K562 (cell line): ENCODE measurements around the gene LRP4. TPM values are rescaled to one million over a fixed set of nuclear protein-coding genes. Genes with fewer than 3 reads are reported as not detected.

ENCODE experiments used
- ARHGAP35 ChIP-seq: fragments of 450-650 bp; IDR thresholded peaks from 2 replicates; pipeline ENCODE4 v1.6.1; 2018; ENCODE audit not compliant: partially characterized antibody
- ATF6 ChIP-seq: sonication (generic); formaldehyde crosslinking; IDR thresholded peaks from 2 replicates; pipeline ENCODE4 v1.4.0; 2020; ENCODE audit warnings: mild to moderate bottlenecking, missing genetic modification reagents
- CBX8 ChIP-seq: fragments of 200-600 bp; sonication (generic); IDR thresholded peaks from 2 replicates; pipeline ENCODE4 v1.6.1; 2012; ENCODE audit warnings: borderline replicate concordance, mixed run types, low read depth, mild to moderate bottlenecking, moderate library complexity, mixed read lengths, low read length, control low read depth, inconsistent platforms; ENCODE audit not compliant: poor library complexity, severe bottlenecking; ENCODE audit errors: extremely low read depth
- GATAD2B ChIP-seq: fragments of 450-650 bp; IDR thresholded peaks from 2 replicates; pipeline ENCODE4 v1.6.1; 2017; ENCODE audit warnings: mild to moderate bottlenecking, borderline replicate concordance
- HDAC1 ChIP-seq, 2 experiments: fragments of 450-650 bp; IDR thresholded peaks; 2 replicates each; pipeline ENCODE4 v1.6.1; 2016 to 2017; ENCODE audit warnings: inconsistent platforms in 1 of 2, mild to moderate bottlenecking in 1 of 2, moderate library complexity in 1 of 2
- KLF10 ChIP-seq: fragments of 250-450 bp; sonication (Bioruptor Pico); IDR thresholded peaks from 2 replicates; pipeline ENCODE4 v1.6.1; 2021; ENCODE audit warnings: matching md5 sums
- MCM2 ChIP-seq: fragments of 450-650 bp; IDR thresholded peaks from 2 replicates; pipeline ENCODE4 v1.6.1; 2017; ENCODE audit warnings: low read depth, mild to moderate bottlenecking
- MEIS2 ChIP-seq: fragments of 450-650 bp; IDR thresholded peaks from 2 replicates; pipeline ENCODE4 v1.6.1; 2014; ENCODE audit warnings: mild to moderate bottlenecking; ENCODE audit not compliant: partially characterized antibody
- NONO ChIP-seq, 2 experiments: fragments of 200-400 bp in 1 of 2; fragments of 450-650 bp in 1 of 2; formaldehyde crosslinking in 1 of 2; IDR thresholded peaks; 2 replicates each; pipeline ENCODE4 v1.6.1; 2017; ENCODE audit warnings: low read depth in 2 of 2, mild to moderate bottlenecking in 2 of 2, moderate library complexity in 2 of 2, low read length in 1 of 2
- NR2F6 ChIP-seq: fragments of 450-650 bp; formaldehyde crosslinking; IDR thresholded peaks from 2 replicates; pipeline ENCODE4 v1.4.0; 2020; ENCODE audit warnings: mild to moderate bottlenecking
- OTX1 ChIP-seq: fragments of 450-650 bp; formaldehyde crosslinking; IDR thresholded peaks from 2 replicates; pipeline ENCODE4 v1.4.0; 2022; ENCODE audit warnings: mild to moderate bottlenecking
- PHB2 ChIP-seq: fragments of 450-650 bp; IDR thresholded peaks from 2 replicates; pipeline ENCODE4 v1.6.1; 2017; ENCODE audit warnings: low read depth
- POLR2AphosphoS2 ChIP-seq: IDR thresholded peaks from 2 replicates; pipeline ENCODE4 v1.6.1; 2012; ENCODE audit warnings: low read length, improper control_type of control experiment
- POLR3A ChIP-seq: IDR thresholded peaks from 2 replicates; pipeline ENCODE4 v1.6.1; 2011; ENCODE audit warnings: borderline replicate concordance, mild to moderate bottlenecking, moderate library complexity; ENCODE audit not compliant: insufficient read length, insufficient read depth; ENCODE audit errors: extremely low read depth
- RUNX1 ChIP-seq: sonication (generic); IDR thresholded peaks from 2 replicates; pipeline ENCODE4 v1.6.1; 2016; ENCODE audit warnings: antibody characterized with exemption, low read depth
- SUPT5H ChIP-seq: fragments of 450-650 bp; IDR thresholded peaks from 2 replicates; pipeline ENCODE4 v1.6.1; 2016
- TCF7 ChIP-seq: sonication (generic); IDR thresholded peaks from 2 replicates; pipeline ENCODE4 v1.6.1; 2016; ENCODE audit warnings: antibody characterized with exemption, borderline replicate concordance
- TEAD4 ChIP-seq, 2 experiments: sonication (generic) in 1 of 2; formaldehyde crosslinking in 1 of 2; IDR thresholded peaks; 2 replicates each; pipeline versions ENCODE4 v1.6.1 to v1.8.0; 2012 to 2022; ENCODE audit warnings: borderline replicate concordance in 1 of 2, inconsistent platforms in 1 of 2, low read length in 1 of 2, mild to moderate bottlenecking in 1 of 2, missing genetic modification reagents in 1 of 2
- TFE3 ChIP-seq: fragments of 450-650 bp; formaldehyde crosslinking; IDR thresholded peaks from 2 replicates; pipeline ENCODE4 v1.4.0; 2020; ENCODE audit warnings: mild to moderate bottlenecking, mixed read lengths
- ZBTB9 ChIP-seq: fragments of 450-650 bp; formaldehyde crosslinking; IDR thresholded peaks from 2 replicates; pipeline ENCODE4 v1.4.0; 2020; ENCODE audit warnings: mild to moderate bottlenecking, moderate library complexity
- ZNF23 ChIP-seq: fragments of 250-450 bp; sonication (Bioruptor Pico); IDR thresholded peaks from 2 replicates; pipeline ENCODE4 v1.4.0; 2020; ENCODE audit warnings: mild to moderate bottlenecking
- ZNF717 ChIP-seq: fragments of 250-450 bp; sonication (Bioruptor Pico); IDR thresholded peaks from 2 replicates; pipeline ENCODE4 v1.5.0; 2021
- polyA plus RNA-seq, 8 experiments: library from polyadenylated mRNA; depleted of rRNA in 4 of 8; stranded (reverse) in 5 of 8; unstranded in 3 of 8; fragments of >200 nt; fragmentation: Nextera tagmentation in 2 of 8; fragmentation: Illumina TruSeq in 1 of 8; extraction: Ambion mirVana in 2 of 8; extraction: Trizol in 1 of 8; gene quantifications; 2 replicates each; pipeline versions ENCODE4 v1.2.1 to v1.2.3, GENCODE V29; 2011 to 2014; ENCODE audit warnings: inconsistent platforms in 1 of 8, missing spikeins in 1 of 8
- total RNA-seq, 7 experiments: library from RNA; depleted of rRNA in 6 of 7; stranded (reverse); fragments of >200 nt in 6 of 7; fragmentation: Illumina TruSeq in 2 of 7; extraction: Trizol in 2 of 7; gene quantifications; 2 replicates each; pipeline versions ENCODE4 v1.2.1 to v1.2.3, GENCODE V29; 2011 to 2021; ENCODE audit warnings: low replicate concordance in 1 of 7

LRP4 gene
- total and polyA plus RNA-seq, 9 of the 15 experiments (the other 6 are each of a cell fraction or from before 2014, with no cell fraction given), result 0.04 to 0.54 (median 0.10) TPM

- TF ChIP-seq ZBTB9 (no peak), NR2F6 (CRISPR knock-in tag) (no peak), PHB2 (no peak), TFE3 (CRISPR knock-in tag) (no peak), KLF10 (CRISPR knock-in tag) (no peak), OTX1 (CRISPR knock-in tag) (0 out of 2 replicates have a peak, but pooled peaks have one; percentile 26), MCM2 (no peak), NONO (IDR thresholded peaks at IDR 0.05; ENCODE audit: low read depth in 2 of 2, low read length in 1 of 2) (peak in 1 of 2 experiments; percentile 51; a peak in 1 of 4 replicates), ARHGAP35 (no peak), TEAD4 (IDR thresholded peaks at IDR 0.05; ENCODE audit: low read length) (no peak), TEAD4 (CRISPR knock-in tag; IDR thresholded peaks at IDR 0.05; ENCODE audit: borderline replicate concordance) (no peak), TCF7 (no peak), ZNF23 (CRISPR knock-in tag) (no peak), POLR3A (no peak), SUPT5H (peak; percentile 90), ATF6 (CRISPR knock-in tag) (peak; percentile 83), ZNF717 (no peak), MEIS2 (no peak), RUNX1 (0 out of 2 replicates have a peak, but pooled peaks have one; percentile 28), HDAC1 (IDR thresholded peaks at IDR 0.05) (peak in 1 of 2 experiments; percentile 48; a peak in 1 of 4 replicates), CBX8 (no peak), GATAD2B (peak; percentile 81; the same call in 1 of the 2 replicates), POLR2AphosphoS2 (no peak)
These were observed 72.4 kb downstream of the LRP4 start, which contains the start of gene CKAP5 (continued) for GRCh38 chr11:46845740-46846509.
